H1 (cell line): Measurements from ENCODE around the gene ITPR1.

Experiments used
- BRCA1 ChIP-seq: IDR thresholded peaks from 2 replicates; pipeline ENCODE4 v1.6.1; 2012; ENCODE audit warnings: low read depth, low read length, improper control_type of control experiment
- CEBPB ChIP-seq: IDR thresholded peaks from 2 replicates; pipeline ENCODE4 v1.6.1; 2012; ENCODE audit warnings: low read depth, low read length
- POLR2A ChIP-seq, 2 experiments: IDR thresholded peaks; 1 replicate in 1 of 2; 2 replicates in 1 of 2; pipeline ENCODE4 v1.6.1; 2011; ENCODE audit warnings: low read depth in 2 of 2, low read length in 2 of 2, mild to moderate bottlenecking in 2 of 2; ENCODE audit errors: control extremely low read depth in 1 of 2
- RFX5 ChIP-seq: IDR thresholded peaks from 2 replicates; pipeline ENCODE4 v1.6.1; 2011; ENCODE audit warnings: low read depth, low read length, improper control_type of control experiment, borderline replicate concordance
- SP1 ChIP-seq: IDR thresholded peaks from 2 replicates; pipeline ENCODE4 v1.6.1; 2011; ENCODE audit warnings: low read depth, low read length
- TF ChIP-seq, protein P1 (sequence below), 3 experiments: IDR thresholded peaks; 1 replicate in 2 of 3; 2 replicates in 1 of 3; pipeline versions ENCODE4 v1.5.1 to v1.6.1; 2011; ENCODE audit warnings: low read length in 3 of 3, mild to moderate bottlenecking in 3 of 3, inconsistent platforms in 2 of 3, low read depth in 1 of 3, moderate library complexity in 1 of 3; ENCODE audit not compliant: insufficient read depth in 1 of 3; ENCODE audit errors: control extremely low read depth in 1 of 3

DNA sequence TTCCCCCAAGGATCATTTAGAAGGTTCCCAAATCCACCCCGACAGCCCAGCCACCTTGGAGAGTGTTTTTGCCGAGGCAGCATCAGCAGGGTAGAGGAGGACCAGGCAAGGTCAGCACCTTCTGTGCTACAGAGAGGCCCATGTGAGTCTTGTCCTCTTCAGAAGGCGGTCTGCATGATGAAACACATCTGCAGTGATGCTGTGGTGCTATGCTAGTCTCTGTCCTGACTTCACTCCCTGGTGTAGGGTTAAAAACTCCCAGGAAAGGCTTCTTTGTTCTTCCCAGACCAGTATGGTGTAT, 87.9 kb downstream of the ITPR1 start:
- TF ChIP-seq POLR2A (IDR thresholded peaks at IDR 0.05; ENCODE audit: control extremely low read depth in 1 of 2, low read depth in 2 of 2, low read length in 2 of 2): no peak
- TF ChIP-seq, protein P1, sequence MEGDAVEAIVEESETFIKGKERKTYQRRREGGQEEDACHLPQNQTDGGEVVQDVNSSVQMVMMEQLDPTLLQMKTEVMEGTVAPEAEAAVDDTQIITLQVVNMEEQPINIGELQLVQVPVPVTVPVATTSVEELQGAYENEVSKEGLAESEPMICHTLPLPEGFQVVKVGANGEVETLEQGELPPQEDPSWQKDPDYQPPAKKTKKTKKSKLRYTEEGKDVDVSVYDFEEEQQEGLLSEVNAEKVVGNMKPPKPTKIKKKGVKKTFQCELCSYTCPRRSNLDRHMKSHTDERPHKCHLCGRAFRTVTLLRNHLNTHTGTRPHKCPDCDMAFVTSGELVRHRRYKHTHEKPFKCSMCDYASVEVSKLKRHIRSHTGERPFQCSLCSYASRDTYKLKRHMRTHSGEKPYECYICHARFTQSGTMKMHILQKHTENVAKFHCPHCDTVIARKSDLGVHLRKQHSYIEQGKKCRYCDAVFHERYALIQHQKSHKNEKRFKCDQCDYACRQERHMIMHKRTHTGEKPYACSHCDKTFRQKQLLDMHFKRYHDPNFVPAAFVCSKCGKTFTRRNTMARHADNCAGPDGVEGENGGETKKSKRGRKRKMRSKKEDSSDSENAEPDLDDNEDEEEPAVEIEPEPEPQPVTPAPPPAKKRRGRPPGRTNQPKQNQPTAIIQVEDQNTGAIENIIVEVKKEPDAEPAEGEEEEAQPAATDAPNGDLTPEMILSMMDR (IDR thresholded peaks at IDR 0.05; ENCODE audit: control extremely low read depth in 1 of 3, insufficient read depth in 1 of 3, low read depth in 1 of 3, low read length in 3 of 3): no peak
- TF ChIP-seq SP1: no peak
- TF ChIP-seq RFX5: no peak
- no peak for TF ChIP-seq CEBPB
- no peak for TF ChIP-seq BRCA1
